ENCODE data around the gene AMOTL2. TPM values are rescaled to one million over a fixed set of nuclear protein-coding genes. Genes with fewer than 3 reads are reported as not detected.

AMOTL2 gene
- total and polyA plus RNA-seq, 4 donors = 4.2 to 16.7 (median 9.4) TPM

DNA sequence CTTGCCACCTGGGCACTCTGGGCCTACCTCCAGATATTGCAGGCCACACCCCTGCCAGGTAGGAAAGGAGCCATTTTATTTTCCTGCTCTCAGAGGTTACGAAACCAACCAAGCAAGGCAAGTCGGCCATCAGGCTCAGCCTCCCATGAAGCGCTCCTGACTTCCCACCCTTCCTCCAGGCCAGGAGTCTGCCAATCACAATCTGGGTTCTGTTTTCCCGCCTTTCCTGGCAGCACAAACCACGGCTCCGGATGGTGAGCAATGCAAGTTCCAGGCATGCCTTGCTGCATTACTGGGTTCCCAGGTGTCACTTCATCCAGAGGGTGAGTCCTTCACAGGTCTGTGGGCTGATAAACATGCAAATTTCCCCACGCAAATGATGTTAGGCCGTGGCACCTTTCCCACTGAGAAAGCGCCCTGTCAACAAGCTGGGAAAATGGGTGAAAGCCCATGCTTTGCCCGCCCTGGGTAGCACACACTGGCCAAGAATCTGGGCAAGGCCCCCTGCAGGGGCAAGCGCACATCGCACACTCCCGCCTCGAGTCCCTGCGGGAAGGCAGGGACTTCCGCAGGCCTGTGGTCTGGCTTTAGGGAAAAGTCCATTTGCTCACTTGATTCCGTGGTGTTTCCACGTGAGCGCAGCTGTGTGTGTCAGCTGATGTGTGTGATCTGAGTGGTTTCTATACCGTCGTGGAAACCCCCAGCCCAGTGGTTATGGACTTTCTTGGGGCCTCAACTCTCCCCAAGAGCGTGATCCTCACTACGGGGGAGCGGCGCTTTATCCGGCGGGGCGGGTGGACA, 62.0 kb downstream of the AMOTL2 start:
- Histone ChIP-seq H3K9ac (ENCODE audit: low read depth in 1 of 2, low read length in 2 of 2) (no peak overlapping the region), H3K9me3 (ENCODE audit: control insufficient read depth in 4 of 4, low read length in 3 of 4) (no peaks in the 10 kb centered on the region), H3K27ac (ENCODE audit: low read depth in 1 of 2, low read length in 2 of 2) (peak overlapping the region; percentile 57 to 72), H3K4me3 (ENCODE audit: low read depth in 1 of 3, low read length in 3 of 3) (peak overlapping the region in 2 of 3 donors; percentile 20 to 71), H3K27me3 (ENCODE audit: control insufficient read depth in 4 of 4, insufficient read depth in 4 of 4, low read length in 3 of 4) (no peaks in the 10 kb centered on the region), H3K4me1 (ENCODE audit: control insufficient read depth in 4 of 4, insufficient read depth in 4 of 4, low read length in 3 of 4) (peaks cover 18 to 71% (median 60%) of the 10 kb centered on the region in 4 donors), H3K36me3 (ENCODE audit: control insufficient read depth in 4 of 4, insufficient read depth in 3 of 4, low read depth in 1 of 4, low read length in 3 of 4) (no peaks in the 10 kb centered on the region)
- no peak for DNase-seq (ENCODE audit: low spot score)
- 41% methylated on average over 28 of the region's 28 CpGs for WGBS
- TF ChIP-seq SP1 (IDR thresholded peaks at IDR 0.05) (peak; percentile 56), GABPA (IDR thresholded peaks at IDR 0.05 in 1 of 2, conservative IDR thresholded peaks at IDR 0.05 in 1 of 2) (no peak), HNF4A (conservative IDR thresholded peaks at IDR 0.05) (peak; percentile 28 to 61), ATF3 (IDR thresholded peaks at IDR 0.05) (no peak), TAF1 (conservative IDR thresholded peaks at IDR 0.05) (no peak), REST (IDR thresholded peaks at IDR 0.05) (no peak), RXRA (IDR thresholded peaks at IDR 0.05) (peak; percentile 42 to 58), EGR1 (IDR thresholded peaks at IDR 0.05; ENCODE audit: low read depth in 2 of 2) (peak in 1 of 2 donors; percentile 27), ZBTB33 (IDR thresholded peaks at IDR 0.05) (peak; percentile 46), NR2F2 (IDR thresholded peaks at IDR 0.05) (no peak), JUND (IDR thresholded peaks at IDR 0.05) (no peak), RAD21 (IDR thresholded peaks at IDR 0.05) (peak in 1 of 2 donors; percentile 22), CTCF (IDR thresholded peaks at IDR 0.05; ENCODE audit: low read depth, low read length, missing input control) (peak; percentile 29), FOXA2 (IDR thresholded peaks at IDR 0.05) (no peak), HNF4G (IDR thresholded peaks at IDR 0.05) (no peak), YY1 (IDR thresholded peaks at IDR 0.05) (peak; percentile 98)
- TF ChIP-seq, protein P1, sequence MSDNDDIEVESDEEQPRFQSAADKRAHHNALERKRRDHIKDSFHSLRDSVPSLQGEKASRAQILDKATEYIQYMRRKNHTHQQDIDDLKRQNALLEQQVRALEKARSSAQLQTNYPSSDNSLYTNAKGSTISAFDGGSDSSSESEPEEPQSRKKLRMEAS (IDR thresholded peaks at IDR 0.05) = peak; percentile 87
